ENCODE results near the gene FAM114A1.

Gene FAM114A1

GRCh38 chr4:38968668-38969067, 101.1 kb downstream of the FAM114A1 start:
- H3K27ac ChIP-seq, result no peak overlapping the region
- TF ChIP-seq ZFX (IDR thresholded peaks at IDR 0.05; ENCODE audit: borderline replicate concordance) (no peak), CTCF (IDR thresholded peaks at IDR 0.05) (no peak)

DNA sequence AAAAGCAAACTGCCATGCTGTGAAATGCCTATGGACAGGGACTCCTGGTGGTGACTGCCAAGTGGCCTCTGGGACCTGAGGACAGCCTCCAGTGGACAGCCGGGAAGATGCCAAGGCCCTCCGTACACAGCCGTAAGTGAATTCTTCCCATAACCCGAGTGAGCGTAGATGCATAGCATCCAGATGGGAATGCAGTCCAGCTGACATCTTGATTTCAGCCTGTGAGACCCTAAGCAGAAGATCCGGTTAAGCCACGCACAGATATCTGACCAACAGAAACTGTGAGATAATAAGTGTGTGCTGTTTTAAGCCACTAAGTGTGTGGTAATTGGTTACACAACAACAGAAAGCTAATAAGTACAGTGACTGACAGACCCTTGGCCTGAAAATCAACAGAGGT, 108.7 kb downstream of the FAM114A1 start:
- TF ChIP-seq ZFX (IDR thresholded peaks at IDR 0.05; ENCODE audit: borderline replicate concordance) (no peak), CTCF (IDR thresholded peaks at IDR 0.05) (no peak)
- no peak overlapping the region for H3K27ac ChIP-seq

- no peak for TF ChIP-seq CTCF (IDR thresholded peaks at IDR 0.05)
- TF ChIP-seq ZFX (IDR thresholded peaks at IDR 0.05; ENCODE audit: borderline replicate concordance), result no peak
Observed at GRCh38 chr4:38979081-38979480, 111.5 kb downstream of the FAM114A1 start.

GRCh38 chr4:38979511-38980230, 112.1 kb downstream of the FAM114A1 start:
- TF ChIP-seq CTCF (IDR thresholded peaks at IDR 0.05) (no peak), ZFX (IDR thresholded peaks at IDR 0.05; ENCODE audit: borderline replicate concordance) (no peak)

More at GRCh38 chr4:38979081-38979480, 111.5 kb downstream of the FAM114A1 start:
- no peak overlapping the region for H3K27ac ChIP-seq

DNA sequence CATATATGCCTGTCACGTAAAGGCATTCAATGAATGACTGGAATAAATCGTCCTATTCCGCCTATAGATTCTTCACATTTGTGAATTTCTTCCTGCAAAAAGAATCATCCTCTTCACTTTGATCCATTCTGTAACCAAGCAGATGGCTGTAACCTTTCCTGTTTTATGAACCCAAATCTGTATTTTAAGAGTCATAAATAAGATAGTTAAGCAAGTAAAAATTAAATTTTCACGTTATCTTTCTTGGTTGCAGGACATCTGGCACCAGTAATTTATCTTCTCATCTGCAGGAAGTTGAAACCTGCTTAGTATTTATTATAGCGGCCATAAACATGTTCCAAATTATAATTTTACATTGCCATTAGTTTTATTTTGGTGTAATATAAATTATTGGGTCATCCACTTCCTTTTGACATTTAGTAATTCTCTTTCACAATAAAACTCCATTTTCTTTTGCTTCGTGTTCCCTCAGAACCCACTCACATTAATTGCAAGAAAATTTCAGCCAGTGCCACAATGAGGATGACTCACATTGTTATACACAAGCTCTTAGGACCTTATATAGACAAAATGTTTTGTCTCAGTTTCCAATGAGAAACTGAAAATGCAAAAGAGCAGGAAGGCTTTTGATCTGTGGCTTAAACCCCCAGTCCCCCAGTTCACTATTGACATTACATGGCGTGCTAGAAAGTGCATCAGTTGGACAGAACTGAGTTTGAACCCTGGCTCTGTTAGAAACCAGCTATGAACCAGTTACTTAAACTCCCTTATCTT, 113.5 kb downstream of the FAM114A1 start:
- H3K27ac ChIP-seq, result no peak overlapping the region
- TF ChIP-seq CTCF (IDR thresholded peaks at IDR 0.05) (no peak), ZFX (IDR thresholded peaks at IDR 0.05; ENCODE audit: borderline replicate concordance) (no peak)

More at GRCh38 chr4:38979511-38980230, 112.1 kb downstream of the FAM114A1 start:
- no peak overlapping the region for H3K27ac ChIP-seq

DNA sequence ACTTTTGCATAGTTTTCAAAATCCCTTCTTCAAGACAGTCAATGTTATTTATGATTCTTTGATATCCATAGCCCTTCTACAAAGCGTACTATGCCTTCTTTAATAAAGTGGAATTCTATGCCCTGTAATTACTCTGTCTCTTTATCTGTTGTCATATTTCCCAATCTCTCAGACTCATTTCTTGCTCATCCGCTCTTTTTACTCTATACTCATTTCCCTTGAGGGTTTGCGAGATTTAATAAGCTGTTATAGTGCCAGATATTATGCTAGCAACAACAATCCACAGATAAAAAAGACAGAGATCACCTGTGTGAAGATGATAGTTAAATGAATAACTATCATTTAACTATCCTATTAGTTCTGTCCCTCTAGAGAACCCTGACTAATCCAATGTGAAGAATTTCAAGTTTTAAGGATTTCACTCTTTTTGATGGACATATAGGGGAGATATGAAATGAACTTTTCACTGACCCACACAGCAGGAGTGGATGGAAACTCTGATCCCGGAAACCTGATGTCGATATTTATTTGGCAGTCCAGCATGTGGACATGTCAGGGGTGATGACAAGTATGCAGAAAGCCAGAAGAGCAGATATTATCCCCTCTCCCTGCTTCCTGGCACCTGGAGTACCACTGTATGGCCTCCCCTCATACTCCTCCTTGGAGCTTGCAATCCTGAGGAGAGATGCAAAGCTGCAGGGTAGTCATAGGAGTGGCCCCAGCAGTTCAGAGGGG, 114.9 kb downstream of the FAM114A1 start:
- no peak overlapping the region for H3K27ac ChIP-seq

More for the DNA sequence above, 114.9 kb downstream of the FAM114A1 start:
- no peak for TF ChIP-seq CTCF (IDR thresholded peaks at IDR 0.05)
- TF ChIP-seq ZFX (IDR thresholded peaks at IDR 0.05; ENCODE audit: borderline replicate concordance), result no peak
